Stimulated activated CD4-positive, alpha-beta T cell treated with anti-CD3 and anti-CD28 coated beads, Interleukin-1b, Interleukin-23, amount 100 ng/mL, for 24 hours (primary cell): ENCODE results near the gene PCYT1B.
"Not testable (repeated sequence)": the region's sequence is repeated elsewhere in the genome, so short reads cannot be mapped to it uniquely, and the experiment has no call there.

Experiments used
- DNase-seq, 4 experiments: peaks; one replicate each; pipeline ENCODE4 v3.0.0-alpha.2; 2020; ENCODE audit warnings: low read depth in 4 of 4, low spot score in 1 of 4

Gene PCYT1B

DNA sequence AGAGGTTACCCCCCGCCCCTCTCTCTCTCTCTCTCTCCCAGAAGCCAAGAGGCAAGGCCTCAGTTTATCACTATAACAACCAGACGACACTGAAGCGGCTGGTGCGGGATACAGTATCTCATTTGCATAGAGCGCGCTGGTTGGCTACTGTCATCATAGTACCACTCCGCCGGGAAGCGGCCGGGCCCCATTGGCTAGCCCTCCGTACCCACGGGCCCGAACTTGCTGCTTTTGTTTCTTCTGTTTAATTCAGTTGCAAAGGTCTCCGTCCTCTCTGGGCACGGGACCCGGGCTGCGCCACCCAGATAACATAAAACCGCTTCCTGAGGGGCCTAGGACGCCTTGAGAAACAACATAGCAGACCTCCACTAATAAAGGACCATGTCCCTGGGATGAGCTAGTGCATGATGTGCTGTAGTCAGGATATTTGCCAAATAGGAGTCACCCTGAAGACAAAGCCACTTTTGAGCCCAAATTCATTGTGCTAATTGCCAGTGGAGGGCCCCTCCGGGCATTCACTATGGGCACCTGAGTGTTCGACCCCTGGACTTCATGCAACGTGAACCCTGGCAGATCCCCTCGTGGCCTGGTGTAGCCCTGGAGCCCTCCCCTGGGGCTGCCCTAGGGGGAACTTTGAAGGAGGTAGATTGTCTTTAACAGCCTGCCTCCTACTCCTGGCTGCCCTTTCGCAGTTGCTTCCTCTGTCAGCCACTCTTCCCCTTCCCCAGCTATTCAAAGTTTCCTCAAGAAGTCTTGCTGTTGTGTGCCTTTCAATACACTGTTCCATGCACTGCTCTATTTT lies at the start of gene PCYT1B:
Gene PCYT1B (minus strand): TSS at position 91 of the 802 bp plus-strand sequence. CDS start 242 bp downstream, outside the sequence.
- DNase-seq = peak in 3 of 4 experiments; percentile 17 to 47 (median 44)

- no peak for DNase-seq
These were observed 49.1 kb upstream of the PCYT1B start for GRCh38 chrX:24696294-24696693.

- DNase-seq = no peak
These were observed 47.7 kb upstream of the PCYT1B start for GRCh38 chrX:24694825-24695224.

DNA sequence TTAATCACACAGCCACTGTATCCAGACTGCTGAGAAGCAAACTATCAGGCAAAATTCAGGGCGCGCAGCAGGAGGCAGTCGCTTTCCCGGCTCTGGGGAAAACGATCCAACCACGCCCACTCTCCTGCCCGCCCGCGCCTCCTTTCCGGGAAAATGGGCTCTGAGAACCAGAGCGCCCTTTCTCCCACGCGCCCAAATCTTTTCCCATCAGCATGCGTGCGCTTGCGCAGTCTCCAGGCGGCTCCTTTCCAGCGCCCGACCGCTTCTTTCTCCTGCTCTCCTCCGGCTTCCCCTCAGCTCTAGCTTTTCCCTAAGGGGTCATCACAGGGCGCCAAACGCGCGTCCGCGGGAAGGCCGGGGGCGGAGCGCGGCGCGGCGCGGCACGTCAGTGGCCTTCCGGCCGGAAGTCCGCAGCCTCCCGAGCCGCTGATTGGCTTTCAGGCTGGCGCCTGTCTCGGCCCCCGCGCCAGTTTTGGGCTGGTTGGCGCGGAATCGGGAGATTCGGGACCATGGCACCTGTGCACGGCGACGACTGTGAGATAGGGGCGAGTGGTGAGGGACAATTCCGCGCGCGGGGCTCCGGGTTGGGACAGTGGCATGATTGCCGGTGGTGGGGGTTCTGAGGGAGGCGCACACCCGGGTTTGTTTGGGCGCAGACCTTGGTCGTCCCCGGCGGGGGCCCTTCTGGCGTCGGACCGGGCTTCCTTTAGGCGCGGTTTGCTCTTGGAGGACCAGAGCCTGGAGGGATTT lies 46.5 kb upstream of the PCYT1B start, which contains the start of gene POLA1:
Gene POLA1 (plus strand): TSS at position 466 of the 750 bp plus-strand sequence. CDS start 44 bp downstream, at position 510.
- peak; percentile 44 to 74 (median 61) for DNase-seq

DNA sequence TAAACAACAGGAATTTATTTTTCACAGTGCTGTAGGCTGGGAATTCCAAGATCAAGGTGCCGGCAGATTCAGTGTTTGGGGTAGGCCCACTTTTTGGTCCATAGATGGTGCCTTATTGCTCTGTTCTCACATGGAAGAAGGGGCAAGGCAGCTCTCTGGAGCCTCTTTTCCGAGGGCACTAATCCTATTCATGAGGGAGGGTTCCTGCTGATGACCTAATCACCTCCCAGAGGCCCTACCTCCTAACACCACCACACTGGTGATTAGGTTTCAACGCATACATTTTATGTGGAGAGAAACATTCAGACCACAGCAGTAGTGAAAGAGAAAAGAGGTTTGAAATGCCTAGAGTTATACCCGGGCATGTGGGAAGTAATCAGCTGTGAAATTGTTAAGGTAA lies 45.2 kb upstream of the PCYT1B start:
- no peak for DNase-seq

GRCh38 chrX:24684048-24684447 lies 36.9 kb upstream of the PCYT1B start:
- DNase-seq = no peak

- DNase-seq = peak in 1 of 4 experiments; percentile 29
These were observed 35.7 kb upstream of the PCYT1B start for GRCh38 chrX:24682739-24683432.

DNA sequence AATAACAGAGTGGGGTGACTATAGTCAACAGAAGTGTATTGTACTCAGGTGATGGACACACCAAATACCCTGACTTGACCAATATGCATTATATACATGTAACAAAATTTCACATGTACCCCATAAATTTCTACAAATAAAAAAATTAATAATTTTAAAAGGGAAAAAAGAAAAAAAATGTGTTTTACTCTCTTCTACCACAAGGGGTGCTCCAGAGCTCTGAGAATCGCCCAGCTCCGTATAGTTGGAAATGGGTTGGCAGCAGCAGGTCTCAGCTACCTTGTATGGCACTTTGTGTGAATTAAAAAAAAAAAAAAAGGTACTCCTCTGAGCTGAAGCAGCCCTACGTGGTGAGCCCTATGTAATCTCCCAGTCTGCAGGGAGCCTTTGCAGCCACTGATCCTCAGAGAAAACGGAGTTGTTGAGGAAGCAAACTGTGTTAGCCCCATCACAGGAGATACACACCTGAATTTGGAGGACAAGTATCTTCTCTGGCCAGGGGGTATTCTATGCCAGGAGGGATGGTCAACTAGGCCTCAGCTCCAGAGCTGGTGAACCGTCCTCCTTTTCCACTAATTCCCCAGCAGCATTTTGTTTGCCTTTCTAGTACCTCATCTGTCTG lies 29.4 kb upstream of the PCYT1B start:
- DNase-seq = no peak

GRCh38 chrX:24673424-24673823 lies 26.3 kb upstream of the PCYT1B start:
- DNase-seq = no peak

DNA sequence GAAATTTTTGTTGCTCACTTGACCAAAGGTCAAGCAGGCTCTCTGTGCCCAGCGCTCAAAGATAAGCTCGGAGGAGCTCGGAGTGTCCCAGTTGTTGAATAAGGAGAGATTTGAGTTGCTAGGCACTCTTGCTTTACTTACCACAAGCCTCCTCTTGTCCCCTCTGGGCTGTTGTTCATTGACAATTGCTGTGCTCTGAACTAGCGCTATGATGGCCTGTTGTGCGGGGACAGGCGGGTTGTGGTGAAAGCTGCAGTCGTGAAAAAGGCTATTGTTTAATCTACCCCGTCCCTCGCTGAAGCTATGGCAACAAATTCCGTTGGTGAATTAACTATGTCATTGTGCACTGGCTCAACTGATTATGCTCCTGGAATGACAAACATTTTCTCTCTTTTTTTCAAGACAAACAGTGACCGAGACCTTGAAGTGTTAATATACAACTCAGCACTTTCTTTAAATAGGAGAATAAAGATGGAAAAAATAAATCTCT lies 25.6 kb upstream of the PCYT1B start:
- DNase-seq = no peak

GRCh38 chrX:24668111-24668510 lies 21.0 kb upstream of the PCYT1B start:
- DNase-seq = no peak

GRCh38 chrX:24662352-24662751 lies 15.2 kb upstream of the PCYT1B start:
- no peak for DNase-seq

DNA sequence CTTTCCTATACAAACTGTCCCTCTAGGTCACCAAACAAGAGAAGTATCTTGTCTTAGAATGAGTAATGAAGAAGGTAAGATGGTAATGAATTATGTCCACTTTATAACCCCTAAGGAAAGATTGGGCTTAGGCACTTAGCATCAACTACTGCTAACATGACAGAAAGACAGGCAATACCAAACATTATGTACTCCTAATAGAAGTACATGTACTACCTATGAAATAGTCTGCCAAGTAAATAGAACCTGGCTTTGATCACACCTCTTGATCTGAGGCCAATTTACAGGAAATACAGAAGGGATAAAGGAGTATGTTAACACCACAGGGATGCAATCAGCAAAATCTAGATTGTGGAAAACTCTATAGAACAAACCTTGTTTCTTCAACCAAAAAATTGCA lies 14.1 kb upstream of the PCYT1B start:
- no peak for DNase-seq

DNA sequence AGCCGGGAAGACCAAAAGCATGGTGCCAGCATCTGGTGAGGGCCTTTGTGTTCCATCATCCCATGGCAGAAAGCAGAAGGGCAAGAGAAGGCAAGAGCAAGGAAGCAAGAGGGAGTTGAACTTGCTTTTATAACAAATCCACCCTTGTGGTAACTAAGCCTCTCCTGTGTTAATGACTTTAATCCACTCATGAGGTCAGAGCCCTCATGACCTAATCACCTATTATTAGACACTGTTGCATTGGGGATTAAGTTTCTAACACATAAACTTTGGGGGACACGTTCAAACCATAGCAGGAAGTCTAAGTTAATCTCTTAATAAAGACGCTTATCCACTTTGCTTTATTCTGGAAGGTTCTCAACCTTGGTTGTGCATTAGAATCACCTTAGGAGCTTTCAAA lies 12.5 kb upstream of the PCYT1B start:
- DNase-seq = no peak

DNA sequence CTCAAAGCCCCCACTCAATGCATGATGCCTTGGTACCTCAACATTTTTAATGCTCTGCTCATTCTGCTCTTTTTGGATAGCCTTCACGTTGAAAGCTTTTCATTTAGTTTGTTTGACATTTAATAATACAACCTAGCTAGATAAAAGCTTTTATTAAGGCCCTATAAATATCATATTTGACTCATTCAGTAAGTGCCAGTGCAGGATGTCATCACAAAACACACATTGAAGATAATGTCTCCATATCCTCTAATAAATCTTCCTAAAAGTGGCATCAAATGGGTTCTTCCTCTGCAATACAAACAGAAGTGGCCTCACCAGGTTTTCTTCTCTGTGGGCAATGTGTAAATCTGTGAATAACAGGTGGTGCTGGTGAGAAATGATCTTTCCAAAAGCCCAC lies 12.0 kb upstream of the PCYT1B start:
- DNase-seq = no peak

DNA sequence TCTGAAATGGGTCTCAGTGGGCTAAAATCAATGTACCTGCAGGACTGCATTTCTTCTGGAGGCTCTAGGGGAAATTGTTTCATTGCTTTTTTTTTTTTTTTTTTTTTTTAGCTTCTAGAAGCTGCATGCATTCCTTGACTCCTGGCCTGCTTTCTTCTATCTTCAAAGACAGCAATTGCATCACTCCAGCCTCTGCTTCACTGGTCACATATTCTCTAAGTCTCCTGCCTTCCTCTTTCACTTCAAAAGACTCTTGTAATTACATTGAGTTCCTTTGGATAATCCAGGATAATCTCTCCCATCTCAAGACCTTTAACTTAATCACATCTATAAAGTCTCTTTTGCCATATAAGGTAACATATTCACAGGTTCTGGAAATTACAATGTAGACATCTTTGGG lies 11.3 kb upstream of the PCYT1B start:
- DNase-seq = no peak

- no peak for DNase-seq
These were observed 10.7 kb upstream of the PCYT1B start for GRCh38 chrX:24657671-24658386.

GRCh38 chrX:24655679-24656078 lies 8.5 kb upstream of the PCYT1B start:
- DNase-seq = not testable (repeated sequence)

DNA sequence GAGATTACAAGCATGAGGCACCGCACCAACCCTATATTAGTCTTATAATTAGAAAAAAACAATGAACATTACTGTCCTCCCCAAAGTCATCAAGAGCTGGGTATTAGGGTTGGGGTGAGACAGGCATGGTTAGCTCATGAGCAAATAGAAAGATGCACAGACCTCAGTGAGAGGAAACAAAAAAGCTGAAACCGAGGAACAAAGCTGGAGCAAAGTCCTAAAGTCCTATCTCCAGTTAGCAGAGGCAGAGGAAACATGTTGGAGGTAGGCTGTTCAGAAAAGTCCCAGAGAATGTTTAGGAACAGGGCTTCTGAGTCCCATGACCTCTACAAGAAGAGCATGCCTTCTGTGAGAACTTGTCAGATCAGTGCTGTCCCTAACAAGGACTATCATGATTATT lies 4.6 kb upstream of the PCYT1B start:
- DNase-seq = no peak

DNA sequence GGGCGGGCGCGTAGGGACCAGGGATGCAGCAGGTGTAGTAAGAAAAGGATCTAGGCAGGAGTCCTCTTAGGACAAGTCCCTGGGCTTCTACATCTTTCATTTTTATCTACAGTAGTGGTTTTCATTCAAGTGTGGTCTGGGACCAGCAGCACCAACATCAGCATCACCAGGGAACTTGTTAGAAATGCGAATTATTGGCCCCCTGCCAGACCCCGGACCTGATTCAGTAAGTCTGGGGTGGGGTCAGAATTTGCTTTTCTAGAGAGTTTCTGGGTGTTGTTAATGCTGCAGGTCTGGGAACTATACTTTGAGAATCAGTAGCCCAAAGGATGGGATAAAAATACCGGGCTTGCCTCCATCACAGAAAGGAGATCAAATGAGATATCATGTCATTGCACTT lies 1.3 kb upstream of the PCYT1B start:
- no peak for DNase-seq
